GM12878 (cell line): ENCODE measurements around the gene NRG2.

Experiments
- E2F4 ChIP-seq: IDR thresholded peaks from 2 replicates; pipeline ENCODE4 v1.6.1; 2012; ENCODE audit warnings: low read depth, low read length, improper control_type of control experiment
- EP300 ChIP-seq, 2 experiments: fragments of 150-350 bp in 1 of 2; IDR thresholded peaks; 2 replicates each; pipeline ENCODE4 v1.6.1; 2011 to 2012; ENCODE audit warnings: low read depth in 2 of 2, low read length in 2 of 2, borderline replicate concordance in 1 of 2, improper control_type of control experiment in 1 of 2, inconsistent platforms in 1 of 2; ENCODE audit not compliant: control insufficient read depth in 1 of 2
- TF ChIP-seq, protein P1 (sequence below), 3 experiments: IDR thresholded peaks in 2 of 3; conservative IDR thresholded peaks in 1 of 3; 2 replicates each; pipeline ENCODE4 v1.5.1; 2011; ENCODE audit warnings: low read depth in 3 of 3, low read length in 3 of 3, mild to moderate bottlenecking in 3 of 3, control low read depth in 2 of 3, moderate library complexity in 2 of 3, inconsistent platforms in 1 of 3, mixed read lengths in 1 of 3; ENCODE audit not compliant: control insufficient read depth in 2 of 3, insufficient read depth in 1 of 3; ENCODE audit errors: extremely low read depth in 1 of 3

DNA sequence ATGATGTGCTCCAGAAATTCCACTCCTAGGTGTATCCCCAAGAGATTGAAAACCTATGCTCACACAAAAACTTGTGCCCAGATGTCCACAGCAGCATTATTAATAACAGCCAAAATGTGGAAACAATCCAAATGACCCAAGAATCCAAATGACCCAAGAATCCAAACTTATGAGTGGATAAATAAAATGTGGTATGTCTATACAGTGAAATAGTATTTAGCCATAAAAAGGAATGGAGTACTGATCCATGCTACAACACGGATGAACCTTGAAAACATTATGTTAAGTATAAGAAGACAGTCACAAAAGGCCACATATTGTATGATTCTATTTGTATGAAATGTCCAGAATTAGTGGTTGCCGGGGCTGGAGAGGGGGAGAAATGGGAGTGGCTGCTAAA lies 167.1 kb downstream of the NRG2 start:
- TF ChIP-seq E2F4 (no peak), EP300 (IDR thresholded peaks at IDR 0.05; ENCODE audit: borderline replicate concordance in 1 of 2, control insufficient read depth in 1 of 2, low read depth in 2 of 2, low read length in 2 of 2) (no peak)
- TF ChIP-seq, protein P1, sequence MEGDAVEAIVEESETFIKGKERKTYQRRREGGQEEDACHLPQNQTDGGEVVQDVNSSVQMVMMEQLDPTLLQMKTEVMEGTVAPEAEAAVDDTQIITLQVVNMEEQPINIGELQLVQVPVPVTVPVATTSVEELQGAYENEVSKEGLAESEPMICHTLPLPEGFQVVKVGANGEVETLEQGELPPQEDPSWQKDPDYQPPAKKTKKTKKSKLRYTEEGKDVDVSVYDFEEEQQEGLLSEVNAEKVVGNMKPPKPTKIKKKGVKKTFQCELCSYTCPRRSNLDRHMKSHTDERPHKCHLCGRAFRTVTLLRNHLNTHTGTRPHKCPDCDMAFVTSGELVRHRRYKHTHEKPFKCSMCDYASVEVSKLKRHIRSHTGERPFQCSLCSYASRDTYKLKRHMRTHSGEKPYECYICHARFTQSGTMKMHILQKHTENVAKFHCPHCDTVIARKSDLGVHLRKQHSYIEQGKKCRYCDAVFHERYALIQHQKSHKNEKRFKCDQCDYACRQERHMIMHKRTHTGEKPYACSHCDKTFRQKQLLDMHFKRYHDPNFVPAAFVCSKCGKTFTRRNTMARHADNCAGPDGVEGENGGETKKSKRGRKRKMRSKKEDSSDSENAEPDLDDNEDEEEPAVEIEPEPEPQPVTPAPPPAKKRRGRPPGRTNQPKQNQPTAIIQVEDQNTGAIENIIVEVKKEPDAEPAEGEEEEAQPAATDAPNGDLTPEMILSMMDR (IDR thresholded peaks at IDR 0.05 in 2 of 3, conservative IDR thresholded peaks at IDR 0.05 in 1 of 3; ENCODE audit: control insufficient read depth in 2 of 3, extremely low read depth in 1 of 3, insufficient read depth in 1 of 3, low read depth in 3 of 3, low read length in 3 of 3), result no peak
